GM23338 (cell line): ENCODE measurements around the gene WDR37. TPM values are rescaled to one million over a fixed set of nuclear protein-coding genes. Genes with fewer than 3 reads are reported as not detected.

Source experiments
- ATAC-seq: fragments of 200-7000 bp; cut with Tn5 transposase; 3 replicates; pipeline ENCODE4 v1.9.1; 2020
- DNase-seq: peaks from one replicate; pipeline ENCODE4 v3.0.0-alpha.2; 2015; ENCODE audit warnings: low spot score
- H2AFZ ChIP-seq: fragments of 200-600 bp; sonication (generic); 2 replicates; pipeline ENCODE4 v1.8.0; 2016; ENCODE audit warnings: antibody characterized with exemption, mild to moderate bottlenecking, moderate library complexity
- H3F3A ChIP-seq: fragments of 200-600 bp; sonication (generic); replicated peaks from 2 replicates; pipeline ENCODE4 v1.8.0; 2017; ENCODE audit warnings: antibody characterized with exemption, mixed run types, low read depth
- H3K27ac ChIP-seq: fragments of 200-600 bp; sonication (generic); 2 replicates; pipeline ENCODE4 v1.6.1; 2016; ENCODE audit warnings: low read depth
- H3K27me3 ChIP-seq: fragments of 200-600 bp; sonication (generic); 2 replicates; pipeline ENCODE4 v1.8.0; 2016; ENCODE audit warnings: mild to moderate bottlenecking, mixed run types, moderate library complexity; ENCODE audit not compliant: insufficient read depth
- H3K36me3 ChIP-seq: fragments of 200-600 bp; sonication (generic); 2 replicates; pipeline ENCODE4 v1.8.0; 2016; ENCODE audit warnings: mild to moderate bottlenecking; ENCODE audit not compliant: insufficient read depth
- H3K4me1 ChIP-seq: fragments of 200-600 bp; sonication (generic); 2 replicates; pipeline ENCODE4 v1.8.0; 2016; ENCODE audit warnings: mild to moderate bottlenecking, moderate library complexity; ENCODE audit not compliant: insufficient read depth
- H3K4me2 ChIP-seq: fragments of 200-600 bp; sonication (generic); 2 replicates; pipeline ENCODE4 v1.7.1; 2017; ENCODE audit warnings: mixed run types
- H3K4me3 ChIP-seq: fragments of 200-600 bp; sonication (generic); 2 replicates; pipeline ENCODE4 v1.6.1; 2016; ENCODE audit warnings: mixed run types
- H3K79me2 ChIP-seq: fragments of 200-600 bp; sonication (generic); replicated peaks from 2 replicates; pipeline ENCODE4 v1.8.0; 2017; ENCODE audit warnings: mild to moderate bottlenecking; ENCODE audit not compliant: insufficient read depth
- H3K9me2 ChIP-seq: fragments of 200-600 bp; sonication (generic); 2 replicates; pipeline ENCODE4 v1.8.0; 2017; ENCODE audit not compliant: insufficient read depth
- H4K20me1 ChIP-seq: fragments of 200-600 bp; sonication (generic); replicated peaks from 2 replicates; pipeline ENCODE4 v1.8.0; 2017; ENCODE audit warnings: mild to moderate bottlenecking; ENCODE audit not compliant: insufficient read depth
- H3K27ac Mint-ChIP-seq: 2 replicates; pipeline ENCODE4 v1.8.0; 2020; ENCODE audit warnings: inconsistent platforms, mild to moderate bottlenecking, moderate library complexity, mixed read lengths
- H3K27me3 Mint-ChIP-seq: 3 replicates; pipeline ENCODE4 v1.8.0; 2022; ENCODE audit warnings: low read depth, mild to moderate bottlenecking, moderate library complexity, mixed read lengths, inconsistent platforms; ENCODE audit not compliant: insufficient read depth, poor library complexity
- H3K36me3 Mint-ChIP-seq: 3 replicates; pipeline ENCODE4 v1.8.0; 2021; ENCODE audit warnings: low read depth, mild to moderate bottlenecking, inconsistent platforms, moderate library complexity, mixed read lengths
- H3K4me1 Mint-ChIP-seq: 3 replicates; pipeline ENCODE4 v1.8.0; 2020; ENCODE audit warnings: mild to moderate bottlenecking, inconsistent platforms, mixed read lengths
- H3K4me3 Mint-ChIP-seq: 3 replicates; pipeline ENCODE4 v1.8.0; 2021; ENCODE audit warnings: moderate library complexity, mild to moderate bottlenecking, inconsistent platforms, mixed read lengths
- H3K9me3 Mint-ChIP-seq: 3 replicates; pipeline ENCODE4 v1.8.0; 2020; ENCODE audit warnings: moderate library complexity, mild to moderate bottlenecking, inconsistent platforms, mixed read lengths
- CREB1 ChIP-seq: fragments of 250-450 bp; sonication (Bioruptor Pico); IDR thresholded peaks from 2 replicates; pipeline ENCODE4 v1.5.0; 2020; ENCODE audit warnings: low read depth, mild to moderate bottlenecking, moderate library complexity
- EZH2 ChIP-seq: fragments of 200-600 bp; sonication (generic); IDR thresholded peaks from one replicate; pipeline ENCODE4 v1.8.0; 2017; ENCODE audit warnings: antibody characterized with exemption, mild to moderate bottlenecking, low read depth; ENCODE audit not compliant: unreplicated experiment
- EZH2phosphoT487 ChIP-seq: fragments of 200-600 bp; sonication (generic); IDR thresholded peaks from one replicate; pipeline ENCODE4 v1.8.1; 2018; ENCODE audit warnings: antibody characterized with exemption; ENCODE audit not compliant: unreplicated experiment
- JUNB ChIP-seq: IDR thresholded peaks from one replicate; pipeline ENCODE4 v1.6.1; 2016; ENCODE audit warnings: antibody characterized with exemption; ENCODE audit not compliant: unreplicated experiment
- NANOG ChIP-seq: IDR thresholded peaks from 2 replicates; pipeline ENCODE4 v1.6.1; 2016; ENCODE audit warnings: antibody characterized with exemption, borderline replicate concordance
- POLR2AphosphoS5 ChIP-seq: IDR thresholded peaks from 2 replicates; pipeline ENCODE4 v1.6.1; 2016; ENCODE audit warnings: antibody characterized with exemption, low read depth
- STAT1 ChIP-seq: IDR thresholded peaks from one replicate; pipeline ENCODE4 v1.6.1; 2016; ENCODE audit warnings: antibody characterized with exemption; ENCODE audit not compliant: unreplicated experiment
- ZNF114 ChIP-seq: fragments of 250-450 bp; sonication (Bioruptor Pico); IDR thresholded peaks from 2 replicates; pipeline ENCODE4 v1.5.0; 2020; ENCODE audit warnings: mild to moderate bottlenecking, moderate library complexity
- ZNF331 ChIP-seq: fragments of 250-450 bp; sonication (Bioruptor Pico); IDR thresholded peaks from 2 replicates; pipeline ENCODE4 v1.5.0; 2020; ENCODE audit warnings: low read depth, mild to moderate bottlenecking, moderate library complexity
- polyA plus RNA-seq: library from polyadenylated mRNA; unstranded; fragments of >200 nt; fragmentation: Nextera tagmentation; extraction: Ambion mirVana; gene quantifications from 2 replicates; pipeline ENCODE4 v1.2.1, GENCODE V29; 2016
- total RNA-seq: library from RNA; depleted of rRNA; stranded (reverse); fragments of >200 nt; shearing (Covaris generic); gene quantifications from 2 replicates; pipeline ENCODE4 v1.2.3, GENCODE V29; 2014
- TF ChIP-seq, protein P1 (sequence below): fragments of 250-450 bp; sonication (Bioruptor Pico); IDR thresholded peaks from 2 replicates; pipeline ENCODE4 v1.5.0; 2020; ENCODE audit warnings: mild to moderate bottlenecking, moderate library complexity
- TF ChIP-seq, protein P2 (sequence below): IDR thresholded peaks from one replicate; pipeline ENCODE4 v1.6.1; 2018; ENCODE audit warnings: antibody characterized with exemption; ENCODE audit not compliant: unreplicated experiment
- TF ChIP-seq, protein P3 (sequence below): IDR thresholded peaks from 2 replicates; pipeline ENCODE4 v1.6.1; 2016; ENCODE audit warnings: antibody characterized with exemption
- TF ChIP-seq, protein P4 (sequence below), 2 experiments: fragments of 200-600 bp in 1 of 2; sonication (generic) in 1 of 2; conservative IDR thresholded peaks; 2 replicates each; pipeline versions ENCODE4 v1.5.1 to v1.6.1; 2016 to 2017; ENCODE audit warnings: antibody characterized with exemption in 2 of 2, low read depth in 2 of 2, mild to moderate bottlenecking in 2 of 2, moderate library complexity in 1 of 2

The WDR37 gene
- total and polyA plus RNA-seq, 2 experiments from 2014 or later, result 6.0 to 10.2 TPM

DNA sequence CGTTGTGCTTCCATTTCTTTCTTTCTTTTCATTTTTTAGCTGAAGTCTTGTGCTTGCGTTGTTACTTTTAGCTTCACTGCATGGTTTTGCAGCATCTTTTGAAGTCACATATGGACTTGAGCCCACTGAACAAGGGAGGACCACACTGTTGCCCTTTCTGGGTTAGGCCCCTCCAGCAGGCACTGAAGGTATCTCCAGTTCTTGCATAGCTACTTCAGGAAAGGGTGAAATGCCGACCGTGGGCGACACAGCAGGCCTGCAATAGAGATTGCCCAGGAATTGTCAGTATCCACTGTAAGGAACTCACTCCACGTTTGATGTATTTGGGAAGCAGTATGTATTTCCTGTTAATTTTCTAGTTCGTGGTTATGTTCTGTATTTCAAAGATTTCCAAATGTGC lies 85.1 kb downstream of the WDR37 start:
- H3K9me2 ChIP-seq, result no peaks in the 10 kb centered on the region
- H3K4me1 ChIP-seq, result no peaks in the 10 kb centered on the region
- H3K4me2 ChIP-seq, result no peak overlapping the region
- Mint-ChIP-seq H3K4me1 (peaks cover 2% of the 10 kb centered on the region; the same call in 2 of the 3 replicates), H3K27ac (no peak overlapping the region), H3K4me3 (no peak overlapping the region), H3K9me3 (peaks cover 5% of the 10 kb centered on the region; the same call in 2 of the 3 replicates), H3K27me3 (no peaks in the 10 kb centered on the region), H3K36me3 (no peaks in the 10 kb centered on the region)
- H3K27me3 ChIP-seq, result no peaks in the 10 kb centered on the region
- no peak overlapping the region for H3K27ac ChIP-seq
- no peak for ATAC-seq
- no peak for DNase-seq
- H3K79me2 ChIP-seq, result no peaks in the 10 kb centered on the region
- H3K36me3 ChIP-seq, result no peaks in the 10 kb centered on the region
- no peaks in the 10 kb centered on the region for H3F3A ChIP-seq
- H2AFZ ChIP-seq, result no peak overlapping the region; the same call in 1 of the 2 replicates
- no peaks in the 10 kb centered on the region for H4K20me1 ChIP-seq
- no peak overlapping the region for H3K4me3 ChIP-seq
- TF ChIP-seq STAT1, result no peak
- TF ChIP-seq EZH2, result no peak
- no peak for TF ChIP-seq ZNF331 (CRISPR knock-in tag)
- no peak for TF ChIP-seq EZH2phosphoT487
- no peak for TF ChIP-seq NANOG
- TF ChIP-seq JUNB, result no peak
- TF ChIP-seq, protein P1, sequence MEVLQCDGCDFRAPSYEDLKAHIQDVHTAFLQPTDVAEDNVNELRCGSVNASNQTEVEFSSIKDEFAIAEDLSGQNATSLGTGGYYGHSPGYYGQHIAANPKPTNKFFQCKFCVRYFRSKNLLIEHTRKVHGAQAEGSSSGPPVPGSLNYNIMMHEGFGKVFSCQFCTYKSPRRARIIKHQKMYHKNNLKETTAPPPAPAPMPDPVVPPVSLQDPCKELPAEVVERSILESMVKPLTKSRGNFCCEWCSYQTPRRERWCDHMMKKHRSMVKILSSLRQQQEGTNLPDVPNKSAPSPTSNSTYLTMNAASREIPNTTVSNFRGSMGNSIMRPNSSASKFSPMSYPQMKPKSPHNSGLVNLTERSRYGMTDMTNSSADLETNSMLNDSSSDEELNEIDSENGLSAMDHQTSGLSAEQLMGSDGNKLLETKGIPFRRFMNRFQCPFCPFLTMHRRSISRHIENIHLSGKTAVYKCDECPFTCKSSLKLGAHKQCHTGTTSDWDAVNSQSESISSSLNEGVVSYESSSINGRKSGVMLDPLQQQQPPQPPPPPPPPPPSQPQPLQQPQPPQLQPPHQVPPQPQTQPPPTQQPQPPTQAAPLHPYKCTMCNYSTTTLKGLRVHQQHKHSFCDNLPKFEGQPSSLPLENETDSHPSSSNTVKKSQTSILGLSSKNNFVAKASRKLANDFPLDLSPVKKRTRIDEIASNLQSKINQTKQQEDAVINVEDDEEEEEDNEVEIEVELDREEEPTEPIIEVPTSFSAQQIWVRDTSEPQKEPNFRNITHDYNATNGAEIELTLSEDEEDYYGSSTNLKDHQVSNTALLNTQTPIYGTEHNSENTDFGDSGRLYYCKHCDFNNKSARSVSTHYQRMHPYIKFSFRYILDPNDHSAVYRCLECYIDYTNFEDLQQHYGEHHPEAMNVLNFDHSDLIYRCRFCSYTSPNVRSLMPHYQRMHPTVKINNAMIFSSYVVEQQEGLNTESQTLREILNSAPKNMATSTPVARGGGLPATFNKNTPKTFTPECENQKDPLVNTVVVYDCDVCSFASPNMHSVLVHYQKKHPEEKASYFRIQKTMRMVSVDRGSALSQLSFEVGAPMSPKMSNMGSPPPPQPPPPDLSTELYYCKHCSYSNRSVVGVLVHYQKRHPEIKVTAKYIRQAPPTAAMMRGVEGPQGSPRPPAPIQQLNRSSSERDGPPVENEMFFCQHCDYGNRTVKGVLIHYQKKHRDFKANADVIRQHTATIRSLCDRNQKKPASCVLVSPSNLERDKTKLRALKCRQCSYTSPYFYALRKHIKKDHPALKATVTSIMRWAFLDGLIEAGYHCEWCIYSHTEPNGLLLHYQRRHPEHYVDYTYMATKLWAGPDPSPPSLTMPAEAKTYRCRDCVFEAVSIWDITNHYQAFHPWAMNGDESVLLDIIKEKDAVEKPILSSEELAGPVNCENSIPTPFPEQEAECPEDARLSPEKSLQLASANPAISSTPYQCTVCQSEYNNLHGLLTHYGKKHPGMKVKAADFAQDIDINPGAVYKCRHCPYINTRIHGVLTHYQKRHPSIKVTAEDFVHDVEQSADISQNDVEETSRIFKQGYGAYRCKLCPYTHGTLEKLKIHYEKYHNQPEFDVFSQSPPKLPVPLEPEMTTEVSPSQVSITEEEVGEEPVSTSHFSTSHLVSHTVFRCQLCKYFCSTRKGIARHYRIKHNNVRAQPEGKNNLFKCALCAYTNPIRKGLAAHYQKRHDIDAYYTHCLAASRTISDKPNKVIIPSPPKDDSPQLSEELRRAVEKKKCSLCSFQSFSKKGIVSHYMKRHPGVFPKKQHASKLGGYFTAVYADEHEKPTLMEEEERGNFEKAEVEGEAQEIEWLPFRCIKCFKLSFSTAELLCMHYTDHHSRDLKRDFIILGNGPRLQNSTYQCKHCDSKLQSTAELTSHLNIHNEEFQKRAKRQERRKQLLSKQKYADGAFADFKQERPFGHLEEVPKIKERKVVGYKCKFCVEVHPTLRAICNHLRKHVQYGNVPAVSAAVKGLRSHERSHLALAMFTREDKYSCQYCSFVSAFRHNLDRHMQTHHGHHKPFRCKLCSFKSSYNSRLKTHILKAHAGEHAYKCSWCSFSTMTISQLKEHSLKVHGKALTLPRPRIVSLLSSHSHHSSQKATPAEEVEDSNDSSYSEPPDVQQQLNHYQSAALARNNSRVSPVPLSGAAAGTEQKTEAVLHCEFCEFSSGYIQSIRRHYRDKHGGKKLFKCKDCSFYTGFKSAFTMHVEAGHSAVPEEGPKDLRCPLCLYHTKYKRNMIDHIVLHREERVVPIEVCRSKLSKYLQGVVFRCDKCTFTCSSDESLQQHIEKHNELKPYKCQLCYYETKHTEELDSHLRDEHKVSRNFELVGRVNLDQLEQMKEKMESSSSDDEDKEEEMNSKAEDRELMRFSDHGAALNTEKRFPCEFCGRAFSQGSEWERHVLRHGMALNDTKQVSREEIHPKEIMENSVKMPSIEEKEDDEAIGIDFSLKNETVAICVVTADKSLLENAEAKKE (CRISPR knock-in tag), result no peak
- no peak for TF ChIP-seq ZNF114
- no peak for TF ChIP-seq CREB1 (CRISPR knock-in tag)
- TF ChIP-seq, protein P2, sequence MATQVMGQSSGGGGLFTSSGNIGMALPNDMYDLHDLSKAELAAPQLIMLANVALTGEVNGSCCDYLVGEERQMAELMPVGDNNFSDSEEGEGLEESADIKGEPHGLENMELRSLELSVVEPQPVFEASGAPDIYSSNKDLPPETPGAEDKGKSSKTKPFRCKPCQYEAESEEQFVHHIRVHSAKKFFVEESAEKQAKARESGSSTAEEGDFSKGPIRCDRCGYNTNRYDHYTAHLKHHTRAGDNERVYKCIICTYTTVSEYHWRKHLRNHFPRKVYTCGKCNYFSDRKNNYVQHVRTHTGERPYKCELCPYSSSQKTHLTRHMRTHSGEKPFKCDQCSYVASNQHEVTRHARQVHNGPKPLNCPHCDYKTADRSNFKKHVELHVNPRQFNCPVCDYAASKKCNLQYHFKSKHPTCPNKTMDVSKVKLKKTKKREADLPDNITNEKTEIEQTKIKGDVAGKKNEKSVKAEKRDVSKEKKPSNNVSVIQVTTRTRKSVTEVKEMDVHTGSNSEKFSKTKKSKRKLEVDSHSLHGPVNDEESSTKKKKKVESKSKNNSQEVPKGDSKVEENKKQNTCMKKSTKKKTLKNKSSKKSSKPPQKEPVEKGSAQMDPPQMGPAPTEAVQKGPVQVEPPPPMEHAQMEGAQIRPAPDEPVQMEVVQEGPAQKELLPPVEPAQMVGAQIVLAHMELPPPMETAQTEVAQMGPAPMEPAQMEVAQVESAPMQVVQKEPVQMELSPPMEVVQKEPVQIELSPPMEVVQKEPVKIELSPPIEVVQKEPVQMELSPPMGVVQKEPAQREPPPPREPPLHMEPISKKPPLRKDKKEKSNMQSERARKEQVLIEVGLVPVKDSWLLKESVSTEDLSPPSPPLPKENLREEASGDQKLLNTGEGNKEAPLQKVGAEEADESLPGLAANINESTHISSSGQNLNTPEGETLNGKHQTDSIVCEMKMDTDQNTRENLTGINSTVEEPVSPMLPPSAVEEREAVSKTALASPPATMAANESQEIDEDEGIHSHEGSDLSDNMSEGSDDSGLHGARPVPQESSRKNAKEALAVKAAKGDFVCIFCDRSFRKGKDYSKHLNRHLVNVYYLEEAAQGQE, result no peak
- no peak for TF ChIP-seq POLR2AphosphoS5
- TF ChIP-seq, protein P3, sequence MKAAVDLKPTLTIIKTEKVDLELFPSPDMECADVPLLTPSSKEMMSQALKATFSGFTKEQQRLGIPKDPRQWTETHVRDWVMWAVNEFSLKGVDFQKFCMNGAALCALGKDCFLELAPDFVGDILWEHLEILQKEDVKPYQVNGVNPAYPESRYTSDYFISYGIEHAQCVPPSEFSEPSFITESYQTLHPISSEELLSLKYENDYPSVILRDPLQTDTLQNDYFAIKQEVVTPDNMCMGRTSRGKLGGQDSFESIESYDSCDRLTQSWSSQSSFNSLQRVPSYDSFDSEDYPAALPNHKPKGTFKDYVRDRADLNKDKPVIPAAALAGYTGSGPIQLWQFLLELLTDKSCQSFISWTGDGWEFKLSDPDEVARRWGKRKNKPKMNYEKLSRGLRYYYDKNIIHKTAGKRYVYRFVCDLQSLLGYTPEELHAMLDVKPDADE, result no peak
- TF ChIP-seq, protein P4, sequence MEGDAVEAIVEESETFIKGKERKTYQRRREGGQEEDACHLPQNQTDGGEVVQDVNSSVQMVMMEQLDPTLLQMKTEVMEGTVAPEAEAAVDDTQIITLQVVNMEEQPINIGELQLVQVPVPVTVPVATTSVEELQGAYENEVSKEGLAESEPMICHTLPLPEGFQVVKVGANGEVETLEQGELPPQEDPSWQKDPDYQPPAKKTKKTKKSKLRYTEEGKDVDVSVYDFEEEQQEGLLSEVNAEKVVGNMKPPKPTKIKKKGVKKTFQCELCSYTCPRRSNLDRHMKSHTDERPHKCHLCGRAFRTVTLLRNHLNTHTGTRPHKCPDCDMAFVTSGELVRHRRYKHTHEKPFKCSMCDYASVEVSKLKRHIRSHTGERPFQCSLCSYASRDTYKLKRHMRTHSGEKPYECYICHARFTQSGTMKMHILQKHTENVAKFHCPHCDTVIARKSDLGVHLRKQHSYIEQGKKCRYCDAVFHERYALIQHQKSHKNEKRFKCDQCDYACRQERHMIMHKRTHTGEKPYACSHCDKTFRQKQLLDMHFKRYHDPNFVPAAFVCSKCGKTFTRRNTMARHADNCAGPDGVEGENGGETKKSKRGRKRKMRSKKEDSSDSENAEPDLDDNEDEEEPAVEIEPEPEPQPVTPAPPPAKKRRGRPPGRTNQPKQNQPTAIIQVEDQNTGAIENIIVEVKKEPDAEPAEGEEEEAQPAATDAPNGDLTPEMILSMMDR (conservative IDR thresholded peaks at IDR 0.05; ENCODE audit: low read depth in 2 of 2), result no peak
